Dermis microvascular lymphatic vessel endothelial cell (primary cell): Measurements from ENCODE around the gene THUMPD3. TPM values are rescaled to one million over a fixed set of nuclear protein-coding genes. Genes with fewer than 3 reads are reported as not detected.

Experiments used
- DNase-seq, 2 donors: peaks; one replicate each; pipeline versions ENCODE4 v3.0.0 to v3.0.0-alpha.2; 2010; ENCODE audit warnings: low read depth in 2 of 2
- total RNA-seq: library from RNA; depleted of rRNA; stranded (reverse); fragments of >200 nt; gene quantifications from 2 replicates; pipeline ENCODE4 v1.2.1, GENCODE V29; 2014

Gene THUMPD3
- total RNA-seq, 1 donor from 2014 or later, result 19.0 TPM

DNA sequence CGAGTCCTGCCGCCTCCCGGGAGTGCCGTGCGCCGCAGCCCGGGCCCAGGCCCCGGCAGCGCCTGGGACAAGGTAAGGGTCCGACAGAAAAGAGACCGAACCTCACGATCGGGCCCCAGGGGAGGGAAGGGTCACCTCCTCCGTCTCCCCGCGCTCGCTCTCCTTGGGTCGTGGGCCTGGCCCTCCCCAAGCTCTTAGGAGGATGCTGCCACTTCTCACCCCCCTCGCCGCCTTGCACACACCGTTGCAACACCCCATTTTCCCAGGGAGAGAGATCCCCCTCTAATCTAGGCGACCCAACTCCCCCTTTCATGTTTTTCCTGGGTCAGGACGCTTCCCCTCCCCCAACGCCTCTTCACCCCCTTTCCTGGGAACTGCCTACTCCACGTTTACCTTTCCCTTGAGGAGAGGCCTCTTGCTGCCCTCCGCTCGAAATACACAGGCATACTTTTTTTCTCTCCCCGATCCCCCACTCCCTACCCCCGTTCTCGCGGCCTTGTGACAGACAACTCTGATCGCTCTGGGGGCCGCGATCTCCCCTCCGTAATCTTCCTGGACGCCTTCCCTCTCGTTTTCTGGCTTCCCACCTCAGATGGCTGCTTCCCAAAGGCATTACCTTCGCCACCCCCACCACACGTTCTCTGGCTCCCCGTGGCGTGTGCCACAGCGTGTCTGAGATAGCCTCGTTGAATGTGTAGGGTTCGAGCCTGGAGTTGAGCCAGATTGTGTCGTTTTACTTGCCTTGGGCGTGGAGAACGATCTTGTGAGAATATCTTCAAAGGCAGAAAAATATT is 35.2 kb downstream of the THUMPD3 start:
- DNase-seq, result peak in 1 of 2 donors; percentile 46

DNA sequence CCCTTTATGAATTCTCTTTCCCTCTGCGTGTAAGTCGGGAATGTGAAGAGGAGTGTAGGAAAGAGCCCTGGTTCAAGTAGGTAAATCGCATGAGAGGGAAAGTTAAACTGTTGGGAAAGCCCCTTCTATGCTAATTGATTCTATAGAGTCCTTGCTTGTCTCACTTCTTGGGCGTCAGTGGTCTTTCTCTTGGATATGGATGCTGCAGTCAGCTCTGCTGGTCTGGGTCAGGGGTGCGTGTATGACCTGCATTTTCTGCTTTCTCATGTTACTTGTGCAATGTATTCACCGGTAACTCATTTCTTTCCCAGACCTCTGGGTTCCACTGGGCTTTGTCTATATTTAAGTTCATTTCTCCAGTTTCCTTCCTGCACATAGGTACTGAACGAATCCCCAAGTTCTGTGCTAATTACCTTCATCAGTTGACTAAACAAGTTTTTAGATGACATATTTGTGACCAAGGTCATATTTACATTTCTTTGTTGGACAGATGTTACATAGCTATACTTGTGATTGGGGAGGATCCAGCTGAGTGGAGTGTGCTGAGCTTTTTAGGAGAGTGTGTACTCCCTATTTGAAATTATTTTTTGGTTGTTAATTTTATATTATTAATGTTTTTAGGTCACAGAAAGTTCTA is 36.0 kb downstream of the THUMPD3 start:
- peak in 1 of 2 donors; percentile 70 for DNase-seq

DNA sequence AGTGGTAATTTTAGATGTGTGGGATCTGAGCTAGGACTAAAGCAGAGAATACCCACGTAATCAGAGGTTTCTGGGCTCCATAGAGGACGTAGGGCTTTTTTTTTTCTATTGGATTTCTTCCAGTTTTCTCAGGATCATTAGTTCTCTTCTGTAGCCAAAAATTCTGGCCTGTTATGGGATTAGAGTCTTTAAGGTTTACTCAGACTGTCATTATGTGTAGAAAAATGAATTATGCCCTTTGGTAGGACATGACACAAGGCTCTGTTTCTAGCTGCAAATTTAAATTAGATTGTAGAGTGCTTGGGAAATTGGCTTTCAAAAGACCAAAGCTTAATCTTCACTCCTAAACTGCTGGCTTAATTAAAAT is 36.5 kb downstream of the THUMPD3 start:
- DNase-seq, result peak in 1 of 2 donors; percentile 19

DNA sequence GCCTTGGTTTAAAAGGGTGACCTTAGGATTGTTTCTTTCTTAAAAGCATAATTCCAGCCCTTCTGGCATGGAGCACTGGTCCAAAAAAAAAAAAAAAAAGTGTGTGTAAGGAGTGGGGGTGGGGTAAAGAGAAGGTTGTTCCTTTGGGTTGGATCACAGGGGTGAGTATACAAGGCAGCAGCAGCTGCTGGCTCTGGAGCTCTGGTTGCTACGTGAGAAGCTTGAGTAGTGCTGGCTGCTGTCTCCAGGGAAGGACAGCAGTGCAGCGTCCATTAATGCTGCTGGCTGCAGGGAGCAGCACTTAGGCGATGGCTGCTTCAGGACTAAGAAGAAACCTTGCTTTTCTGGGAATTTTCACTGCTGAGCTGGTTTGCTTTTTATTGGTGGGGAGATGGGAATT is 36.9 kb downstream of the THUMPD3 start:
- peak in 1 of 2 donors; percentile 86 for DNase-seq

DNA sequence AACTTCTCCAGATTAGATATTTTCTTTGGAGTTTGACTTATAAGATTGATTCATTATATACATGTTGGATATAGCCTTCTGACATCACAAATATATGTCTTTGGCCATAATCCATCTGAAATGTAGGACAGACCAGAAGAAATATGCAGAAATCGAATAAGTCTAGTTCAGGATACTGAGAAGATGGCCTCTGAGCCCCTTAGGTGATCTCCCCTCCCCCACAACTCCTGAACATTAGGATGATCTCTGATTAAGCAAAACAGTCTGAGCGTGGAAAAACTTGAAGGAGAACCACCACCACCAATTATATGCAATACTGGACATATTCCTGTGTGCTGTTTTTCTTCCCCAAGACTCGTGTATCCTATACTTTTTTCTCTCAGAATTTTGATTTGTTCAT is 37.8 kb downstream of the THUMPD3 start:
- no peak for DNase-seq

DNA sequence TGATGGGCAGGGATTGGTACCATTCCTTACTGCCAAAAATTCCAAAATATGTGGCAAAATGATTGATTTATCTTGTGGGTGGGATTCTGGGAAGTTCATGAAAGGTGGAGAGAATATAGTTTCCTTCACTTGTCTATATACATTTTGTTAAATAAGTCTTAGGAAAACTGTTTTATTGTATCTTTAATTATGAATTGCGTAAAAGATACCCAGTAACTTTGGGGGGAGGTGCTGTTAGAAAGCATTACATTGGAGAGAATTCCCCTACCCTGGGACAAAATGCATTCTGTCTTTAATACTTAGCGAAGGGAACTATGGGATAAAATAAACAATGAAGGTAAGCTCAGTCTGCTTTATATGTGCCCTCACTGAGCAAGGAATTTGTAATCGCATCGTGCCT is 39.1 kb downstream of the THUMPD3 start:
- DNase-seq, result no peak

DNA sequence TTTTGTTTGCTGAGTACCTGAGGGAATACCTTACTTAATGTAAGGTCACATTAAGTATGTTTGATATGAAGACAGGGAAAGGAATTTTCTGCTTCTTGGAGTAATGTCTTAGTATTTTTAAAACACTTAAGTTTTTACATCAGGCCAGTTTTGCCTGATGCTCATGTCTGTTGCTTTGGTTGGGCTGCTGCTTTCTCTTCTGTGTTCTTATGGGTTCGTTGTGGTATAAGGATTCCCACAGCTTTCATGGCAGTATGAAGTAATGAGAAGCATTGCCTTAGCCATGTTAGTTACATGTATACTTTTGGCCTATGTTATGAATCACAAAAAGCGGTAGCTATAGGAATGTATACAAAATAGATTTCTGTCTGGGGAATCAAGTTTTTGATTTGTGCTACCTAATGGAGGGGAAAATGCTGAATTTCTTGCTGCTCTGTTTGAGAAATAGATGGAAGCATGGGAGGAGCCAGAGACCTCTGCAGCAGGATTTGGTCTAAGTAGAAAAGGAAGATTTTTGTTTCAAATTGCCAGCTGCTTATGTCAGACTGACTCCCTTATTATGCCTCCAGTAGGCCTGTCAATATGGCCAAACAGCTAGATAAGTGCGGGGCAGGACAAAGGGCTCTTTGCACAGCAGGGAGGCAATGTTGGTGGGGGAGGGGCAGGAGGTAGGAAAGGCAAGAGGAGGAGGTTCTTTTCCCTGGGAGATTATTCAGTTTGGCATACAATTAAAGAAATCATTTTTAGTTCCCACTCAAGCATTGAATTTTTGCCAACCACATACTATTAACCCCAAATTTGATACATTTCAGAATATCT is 39.8 kb downstream of the THUMPD3 start:
- DNase-seq, result no peak

DNA sequence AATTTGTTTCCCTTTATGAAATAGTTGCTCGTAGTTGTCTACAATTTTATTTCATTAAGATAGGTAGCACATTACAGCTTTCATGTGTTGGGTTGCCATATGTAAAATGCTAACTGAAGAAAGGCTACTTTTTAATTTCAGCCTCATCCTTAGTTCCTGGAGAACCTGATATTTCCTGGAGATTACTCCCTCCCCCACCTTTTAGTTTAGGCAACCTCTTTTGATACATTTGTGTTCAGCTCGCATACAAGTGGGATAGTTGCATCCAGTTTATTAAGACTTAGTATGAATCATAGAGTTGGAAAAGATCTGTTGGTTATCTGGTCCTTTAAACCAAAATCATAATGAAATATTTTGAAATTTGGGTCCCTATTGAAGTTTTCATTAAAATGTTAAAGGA is 40.6 kb downstream of the THUMPD3 start:
- no peak for DNase-seq

DNA sequence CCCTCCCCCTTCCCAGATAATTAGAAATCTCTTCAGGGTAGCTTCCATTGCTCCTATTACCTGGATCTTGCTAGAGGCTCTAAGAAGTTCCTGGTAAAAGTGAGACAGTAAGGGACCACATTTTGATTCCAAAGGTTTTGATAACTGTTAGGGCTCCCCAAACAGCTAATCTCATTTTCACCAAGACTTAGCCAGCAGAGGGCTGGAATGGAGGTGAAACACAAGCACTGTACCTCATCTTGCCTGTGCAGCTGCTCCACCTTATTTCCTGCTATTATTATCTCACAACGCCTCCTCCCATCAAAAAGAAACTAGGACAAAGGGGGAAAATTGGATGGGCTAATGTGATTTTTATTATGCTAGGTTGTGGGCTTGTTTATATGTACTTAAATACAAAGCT is 41.8 kb downstream of the THUMPD3 start:
- DNase-seq, result peak in 1 of 2 donors; percentile 40

DNA sequence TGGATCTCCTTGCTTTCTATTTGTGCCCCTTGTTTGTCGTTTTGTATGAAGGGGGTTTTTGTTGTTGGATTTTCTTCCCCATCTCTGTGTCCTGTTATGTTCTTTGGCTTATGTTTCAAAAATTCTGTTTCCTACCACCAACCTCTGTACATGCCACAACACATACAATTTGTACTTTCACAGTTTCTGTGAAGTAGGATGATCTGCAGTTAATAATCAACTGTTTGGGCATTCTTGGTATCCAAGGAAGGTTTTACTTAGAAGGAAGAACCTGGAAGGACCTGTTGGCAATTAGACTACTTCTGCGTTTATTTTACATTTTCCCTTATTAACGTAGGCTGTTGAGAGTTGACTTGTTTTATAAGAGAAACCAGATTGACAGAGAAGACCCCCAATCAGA is 42.9 kb downstream of the THUMPD3 start:
- DNase-seq, result no peak

DNA sequence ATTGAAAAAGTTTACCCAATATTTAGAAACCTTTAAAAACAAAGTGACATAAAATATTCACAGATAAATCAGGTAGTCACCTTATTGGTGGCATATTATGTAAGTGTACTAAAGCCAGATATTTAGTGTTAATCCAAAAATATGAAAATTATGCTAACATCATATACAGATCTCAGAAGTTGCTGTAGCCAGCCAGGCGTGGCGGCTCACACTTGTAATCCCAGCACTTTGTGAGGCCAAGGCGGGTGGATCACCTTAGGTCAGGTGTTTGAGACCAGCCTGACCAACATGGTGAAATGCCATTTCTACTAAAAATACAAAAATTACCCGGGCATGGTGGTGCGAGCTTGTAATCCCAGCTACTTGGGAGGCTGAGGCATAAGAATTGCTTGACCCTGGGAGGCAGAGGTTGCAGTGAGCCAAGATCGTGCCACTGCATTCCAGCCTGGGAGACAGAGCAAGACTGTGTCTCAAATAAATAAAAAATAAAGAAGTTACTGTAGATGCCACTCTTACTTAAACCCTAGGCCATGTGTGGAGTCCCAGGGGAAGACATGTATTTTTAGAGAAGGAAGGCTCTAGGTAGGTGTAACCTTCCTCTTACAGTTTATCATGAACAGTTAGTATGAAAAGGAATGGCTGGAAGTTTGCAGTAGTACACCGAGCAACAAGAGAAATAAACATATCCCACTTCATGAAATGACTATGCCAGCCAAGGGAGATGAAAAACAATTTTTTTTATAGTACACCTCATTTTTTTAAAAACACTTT is 44.2 kb downstream of the THUMPD3 start:
- no peak for DNase-seq

DNA sequence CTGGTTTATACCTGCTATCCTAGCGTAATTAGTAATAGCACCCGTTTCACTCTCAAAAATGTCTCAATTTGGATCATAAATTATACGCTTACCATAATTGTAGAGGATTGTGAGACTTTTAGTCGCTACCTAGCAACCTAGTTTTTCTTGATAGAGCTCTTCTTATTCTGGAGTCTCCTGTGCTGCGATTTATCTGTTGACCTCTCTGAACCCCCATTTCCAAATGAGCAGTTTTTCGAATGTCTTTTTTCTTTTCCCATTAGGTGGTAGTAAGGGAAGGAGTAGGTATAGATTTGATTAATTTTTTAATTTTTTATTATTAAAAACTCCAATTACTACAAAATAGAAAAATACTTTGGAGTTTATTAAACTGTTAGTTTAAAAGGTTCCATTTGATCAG is 45.2 kb downstream of the THUMPD3 start:
- no peak for DNase-seq

DNA sequence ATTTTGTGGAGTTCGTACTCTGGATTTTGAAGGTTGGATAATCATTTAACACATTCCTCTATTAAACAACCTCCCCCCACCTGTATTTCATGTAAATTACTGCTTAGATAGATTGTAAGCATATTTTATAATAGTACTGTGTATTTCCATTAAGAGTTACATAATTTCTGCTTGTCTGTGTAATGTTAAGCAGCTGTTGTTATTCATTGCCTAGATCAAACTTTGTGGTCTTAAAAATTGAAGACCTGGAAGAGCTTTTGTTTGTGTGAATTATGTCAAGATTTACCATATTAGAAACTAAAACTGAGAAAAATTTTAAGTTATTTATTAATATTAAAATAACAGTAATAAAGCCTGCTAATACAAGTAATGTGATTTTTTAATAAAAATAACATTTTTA is 45.7 kb downstream of the THUMPD3 start:
- DNase-seq, result no peak

DNA sequence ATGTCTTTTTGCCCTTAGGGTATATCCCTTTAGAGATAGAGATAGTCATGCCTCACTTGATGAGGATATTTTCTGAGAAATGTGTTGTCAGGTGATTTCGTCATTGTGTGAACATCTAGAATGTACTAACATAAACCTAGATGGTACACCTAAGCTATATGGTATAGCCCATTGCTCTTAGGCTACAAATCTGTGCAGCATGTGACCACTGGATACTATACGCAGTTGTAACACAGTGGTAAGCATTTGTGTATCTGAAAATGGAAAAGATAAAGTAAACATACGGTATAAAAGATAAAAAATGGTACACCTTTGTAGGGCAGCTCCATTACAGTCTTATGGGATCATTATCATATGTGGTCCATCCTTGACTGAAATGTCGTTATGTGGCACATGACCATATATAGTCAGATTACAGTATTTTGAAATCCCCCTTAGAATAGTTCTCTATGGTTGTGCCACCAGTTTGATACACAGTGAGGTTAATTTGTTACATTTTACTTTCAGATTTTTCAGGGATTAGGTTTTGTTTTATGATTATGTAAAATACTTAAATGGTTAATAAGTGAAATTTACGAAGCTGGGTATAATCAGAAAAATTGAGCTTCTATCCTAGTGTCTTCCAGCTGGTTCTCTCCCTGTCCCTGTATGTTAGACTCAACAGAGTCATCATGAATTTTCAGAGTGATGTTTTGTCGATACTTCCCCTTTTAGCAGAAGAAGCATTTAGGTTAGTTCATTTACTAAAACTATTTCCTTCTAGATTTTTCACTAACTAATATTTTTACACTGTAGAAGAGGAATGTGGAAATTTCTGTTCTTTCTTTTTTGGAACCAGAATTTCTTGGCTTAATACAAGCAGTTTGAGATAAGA is 47.4 kb downstream of the THUMPD3 start:
- DNase-seq, result no peak

DNA sequence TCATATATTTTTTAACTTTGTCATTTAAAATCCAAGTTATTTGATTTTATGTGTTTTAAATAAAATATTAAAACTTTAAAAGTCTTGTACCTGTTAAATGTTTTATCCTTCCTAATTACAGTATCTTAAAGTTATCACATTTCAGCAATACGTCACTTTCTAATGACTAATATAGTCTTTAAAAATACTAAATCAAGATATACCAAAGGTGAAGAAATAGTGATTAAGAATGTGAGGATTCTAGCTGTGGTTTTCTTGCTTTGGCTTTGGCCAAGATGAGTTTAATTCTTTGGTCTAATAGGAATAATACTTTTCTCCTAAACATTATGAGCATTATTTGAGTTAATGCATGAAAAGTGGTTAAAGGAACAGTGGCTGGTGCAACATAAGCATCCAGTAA is 48.4 kb downstream of the THUMPD3 start:
- no peak for DNase-seq

DNA sequence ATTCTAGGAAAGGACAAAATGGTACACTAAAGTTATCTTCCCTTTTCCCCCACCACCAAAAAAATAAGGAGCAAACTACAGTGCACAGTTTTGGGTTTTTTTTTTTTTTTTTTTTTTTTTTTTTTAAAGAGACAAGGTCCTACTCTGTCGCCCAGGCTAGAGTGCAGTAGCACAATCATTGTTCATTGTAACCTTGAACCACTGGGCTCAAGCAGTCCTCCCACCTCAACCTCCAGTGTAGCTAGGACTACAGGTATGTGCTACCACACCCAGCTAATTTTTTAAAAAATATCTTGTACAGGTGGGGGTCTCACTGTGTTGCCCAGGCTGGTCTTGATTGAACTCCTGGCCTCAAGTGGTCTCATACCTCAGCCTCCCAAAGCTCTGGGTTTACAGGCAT is 49.4 kb downstream of the THUMPD3 start:
- DNase-seq, result no peak

DNA sequence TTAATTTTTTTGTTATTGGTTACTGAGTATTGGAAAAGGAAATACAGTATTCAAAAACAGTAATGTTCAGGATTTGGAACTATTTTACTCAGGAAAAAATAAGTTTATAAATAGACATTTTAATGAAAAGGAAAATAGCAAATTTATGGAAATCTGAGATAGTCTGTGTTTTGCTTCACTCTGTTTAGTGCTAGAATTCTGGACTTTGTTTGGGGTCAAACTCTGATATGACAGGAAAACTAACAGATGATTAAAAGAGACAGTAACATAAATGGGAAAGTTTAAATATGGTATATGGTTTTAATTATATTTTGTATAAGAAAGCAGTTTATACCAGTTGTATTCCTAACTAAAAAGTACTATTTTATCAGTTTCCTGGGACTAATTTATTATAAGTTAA is 52.0 kb downstream of the THUMPD3 start:
- no peak for DNase-seq

DNA sequence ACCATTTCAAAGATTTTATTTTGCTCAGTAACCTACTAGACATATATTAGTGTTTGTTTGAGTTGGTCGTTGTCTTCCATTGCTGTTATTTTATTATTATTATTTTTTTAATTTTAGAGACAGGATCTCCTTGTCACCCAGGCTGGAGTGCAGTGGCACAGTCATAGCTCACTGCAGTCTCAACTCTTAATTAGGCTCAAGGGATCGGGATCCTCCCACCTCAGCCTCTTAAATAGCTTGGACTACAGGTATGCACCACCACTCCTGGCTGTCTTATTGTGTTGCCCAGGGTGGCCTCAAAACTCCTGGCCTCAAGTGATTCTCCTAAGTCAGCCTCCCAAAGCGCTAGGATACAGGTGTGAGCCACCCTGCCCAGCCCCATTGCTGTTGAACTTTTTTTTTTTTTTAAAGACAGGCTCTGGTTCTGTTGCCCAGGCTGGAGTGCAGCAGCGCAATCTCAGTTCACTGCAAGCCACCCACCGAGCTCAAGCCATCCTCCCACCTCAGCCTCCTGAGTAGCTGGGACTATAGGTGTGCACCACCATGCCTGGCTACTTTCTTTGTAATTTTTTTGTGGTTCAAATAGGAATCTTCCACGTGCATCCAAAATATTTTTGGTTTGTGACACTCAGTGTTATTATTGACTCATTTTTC is 52.8 kb downstream of the THUMPD3 start:
- no peak for DNase-seq

DNA sequence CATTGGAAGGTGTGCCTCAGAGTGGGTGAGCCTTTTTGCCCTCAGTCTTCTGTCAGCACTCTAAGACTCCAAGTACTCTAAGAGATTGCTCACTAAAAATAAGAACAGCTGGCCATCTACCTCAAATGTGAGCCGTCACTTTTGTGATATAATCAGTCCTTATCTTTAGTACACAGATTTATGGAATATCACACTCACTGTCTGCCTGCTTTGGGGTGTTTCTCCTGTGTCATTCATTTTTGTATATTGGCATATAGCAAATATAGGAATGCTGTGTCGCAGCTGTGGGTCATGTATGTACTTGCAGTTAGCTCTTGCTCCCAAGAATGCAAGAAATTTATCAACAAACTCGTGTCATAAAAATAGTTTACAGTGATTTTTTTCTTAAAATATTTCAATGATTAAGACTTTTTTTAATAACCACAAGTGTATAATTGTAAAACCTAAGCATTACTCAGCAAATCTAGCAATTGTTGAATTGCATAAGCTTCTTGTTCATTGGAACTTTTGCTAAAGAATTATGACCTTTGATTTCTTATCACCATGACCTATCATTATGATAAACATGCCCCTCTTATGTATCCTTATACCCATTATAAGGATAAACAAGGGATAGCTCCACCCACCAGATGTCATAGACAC is 53.4 kb downstream of the THUMPD3 start:
- no peak for DNase-seq
